ENCODE results near the gene PAPLN. TPM values are rescaled to one million over a fixed set of nuclear protein-coding genes. Genes with fewer than 3 reads are reported as not detected.
A peak's percentile ranks its signal among the peaks of the same experiment; 100 is the strongest.

Gene PAPLN
- total and polyA plus RNA-seq, 2 of the 13 experiments (the other 11 are each of a cell fraction or from before 2014, with no cell fraction given): not detected

GRCh38 chr14:73238941-73239340 lies 1.6 kb downstream of the PAPLN start:
- no TSS peak for BruUV-seq (replicated peaks)
- POLR2A ChIA-PET: no interaction called here
- peaks cover 17 to 81% of the 10 kb centered on the region in 2 experiments for H3K27me3 ChIP-seq (ENCODE audit: control insufficient read depth in 1 of 2, insufficient read depth in 2 of 2, low read length in 2 of 2)
- H4K20me1 ChIP-seq (ENCODE audit: insufficient read depth, low read length): no peaks in the 10 kb centered on the region
- 55% methylated on average over 8 of the region's 11 CpGs for WGBS (ENCODE audit: low lambda C conversion rate)
- peaks cover 24% of the 10 kb centered on the region for H3K4me1 ChIP-seq (ENCODE audit: insufficient read depth, low read length)
- intact Hi-C loops (cut with micrococcal nuclease; ENCODE audit: unreplicated experiment) (loop anchor here (10.0 kb wide), 1 partner anchor 46 kb away; no protein-coding TSS in a partner anchor), in situ Hi-C loops (cut with HindIII; ENCODE audit: extremely low pct_ligation_motif_present, low pct_unique_long_range_greater_than_20kb) (no loop called here)
- FAIRE-seq (no peak), DNase-seq (ENCODE audit: low spot score) (no peak), ATAC-seq (peak; percentile 20)
- H3K4me2 ChIP-seq (ENCODE audit: low read depth, low read length): peak overlapping the region; percentile 92
- TF ChIP-seq HOXA7 (CRISPR knock-in tag; IDR thresholded peaks at IDR 0.05): no peak
- TF ChIP-seq NFRKB (IDR thresholded peaks at IDR 0.05): no peak
- no peak for TF ChIP-seq ZFP36L2 (CRISPR knock-in tag; IDR thresholded peaks at IDR 0.05)
- TF ChIP-seq, protein P1, sequence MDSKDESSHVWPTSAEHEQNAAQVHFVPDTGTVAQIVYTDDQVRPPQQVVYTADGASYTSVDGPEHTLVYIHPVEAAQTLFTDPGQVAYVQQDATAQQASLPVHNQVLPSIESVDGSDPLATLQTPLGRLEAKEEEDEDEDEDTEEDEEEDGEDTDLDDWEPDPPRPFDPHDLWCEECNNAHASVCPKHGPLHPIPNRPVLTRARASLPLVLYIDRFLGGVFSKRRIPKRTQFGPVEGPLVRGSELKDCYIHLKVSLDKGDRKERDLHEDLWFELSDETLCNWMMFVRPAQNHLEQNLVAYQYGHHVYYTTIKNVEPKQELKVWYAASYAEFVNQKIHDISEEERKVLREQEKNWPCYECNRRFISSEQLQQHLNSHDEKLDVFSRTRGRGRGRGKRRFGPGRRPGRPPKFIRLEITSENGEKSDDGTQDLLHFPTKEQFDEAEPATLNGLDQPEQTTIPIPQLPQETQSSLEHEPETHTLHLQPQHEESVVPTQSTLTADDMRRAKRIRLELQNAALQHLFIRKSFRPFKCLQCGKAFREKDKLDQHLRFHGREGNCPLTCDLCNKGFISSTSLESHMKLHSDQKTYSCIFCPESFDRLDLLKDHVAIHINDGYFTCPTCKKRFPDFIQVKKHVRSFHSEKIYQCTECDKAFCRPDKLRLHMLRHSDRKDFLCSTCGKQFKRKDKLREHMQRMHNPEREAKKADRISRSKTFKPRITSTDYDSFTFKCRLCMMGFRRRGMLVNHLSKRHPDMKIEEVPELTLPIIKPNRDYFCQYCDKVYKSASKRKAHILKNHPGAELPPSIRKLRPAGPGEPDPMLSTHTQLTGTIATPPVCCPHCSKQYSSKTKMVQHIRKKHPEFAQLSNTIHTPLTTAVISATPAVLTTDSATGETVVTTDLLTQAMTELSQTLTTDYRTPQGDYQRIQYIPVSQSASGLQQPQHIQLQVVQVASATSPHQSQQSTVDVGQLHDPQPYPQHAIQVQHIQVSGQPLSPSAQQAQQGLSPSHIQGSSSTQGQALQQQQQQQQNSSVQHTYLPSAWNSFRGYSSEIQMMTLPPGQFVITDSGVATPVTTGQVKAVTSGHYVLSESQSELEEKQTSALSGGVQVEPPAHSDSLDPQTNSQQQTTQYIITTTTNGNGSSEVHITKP (CRISPR knock-in tag; IDR thresholded peaks at IDR 0.05; ENCODE audit: low read depth): no peak
- TF ChIP-seq HMG20B (CRISPR knock-in tag; conservative IDR thresholded peaks at IDR 0.05): no peak
- no peak for TF ChIP-seq ZNF850 (CRISPR knock-in tag; conservative IDR thresholded peaks at IDR 0.05)
- TF ChIP-seq ZNF329 (CRISPR knock-in tag; IDR thresholded peaks at IDR 0.05; ENCODE audit: low read depth): no peak
- no peak for TF ChIP-seq FOXK1 (CRISPR knock-in tag; IDR thresholded peaks at IDR 0.05; ENCODE audit: borderline replicate concordance, low read depth)
- no peak for TF ChIP-seq MAFF (IDR thresholded peaks at IDR 0.05; ENCODE audit: low read depth, low read length)
- TF ChIP-seq ELK4 (CRISPR knock-in tag; IDR thresholded peaks at IDR 0.05; ENCODE audit: borderline replicate concordance): no peak
- no peak for TF ChIP-seq ZNF768 (CRISPR knock-in tag; IDR thresholded peaks at IDR 0.05)
- no peak for TF ChIP-seq ZNF382 (CRISPR knock-in tag; IDR thresholded peaks at IDR 0.05; ENCODE audit: borderline replicate concordance)
- peak overlapping the region in 2 of 3 experiments; percentile 66 to 73; a peak in 2 of 6 replicates for H3K4me3 ChIP-seq (replicated peaks in 1 of 3; ENCODE audit: insufficient read depth in 1 of 3, low read depth in 2 of 3, low read length in 3 of 3)
- H3K9me3 ChIP-seq (ENCODE audit: low read length): no peaks in the 10 kb centered on the region
- H3K9ac ChIP-seq (ENCODE audit: insufficient read depth, low read depth, low read length): no peak overlapping the region
- no peak overlapping the region for H2AFZ ChIP-seq (ENCODE audit: low read length)
- H3K27ac ChIP-seq (ENCODE audit: extremely low read length, insufficient read depth, low read length): no peak overlapping the region
- no peaks in the 10 kb centered on the region for H3K36me3 ChIP-seq (replicated peaks in 1 of 2; ENCODE audit: control insufficient read depth in 1 of 2, insufficient read depth in 2 of 2, low read length in 2 of 2)
- H3K79me2 ChIP-seq (ENCODE audit: insufficient read depth, low read length): no peaks in the 10 kb centered on the region
- CTCF ChIA-PET (ENCODE audit: low intra/inter-chr PET ratio, low total read pairs): no interaction called here
